Brain microvascular endothelial cell (primary cell): ENCODE measurements around the gene JTB.

Experiments used
- DNase-seq: peaks from one replicate; pipeline ENCODE4 v3.0.0-alpha.2; 2020
- H3K27ac ChIP-seq: fragments of 250-450 bp; sonication (Bioruptor Pico); 2 replicates; pipeline ENCODE4 v1.5.1; 2020; ENCODE audit warnings: mild to moderate bottlenecking, moderate library complexity
- H3K27me3 ChIP-seq: fragments of 250-450 bp; sonication (Bioruptor Pico); replicated peaks from 2 replicates; pipeline ENCODE4 v1.5.1; 2020; ENCODE audit warnings: mild to moderate bottlenecking
- H3K36me3 ChIP-seq: fragments of 250-450 bp; sonication (Bioruptor Pico); replicated peaks from 2 replicates; pipeline ENCODE4 v1.5.1; 2020; ENCODE audit warnings: mild to moderate bottlenecking
- H3K4me3 ChIP-seq: 2 replicates; pipeline ENCODE4 v1.5.1; 2011; ENCODE audit warnings: low read depth, mild to moderate bottlenecking, control low read depth, low read length, moderate library complexity
- CTCF ChIP-seq: IDR thresholded peaks from 2 replicates; pipeline ENCODE4 v1.5.1; 2011; ENCODE audit warnings: low read depth, mild to moderate bottlenecking, moderate library complexity, low read length, control low read depth, inconsistent platforms; ENCODE audit errors: missing control alignments
- in situ Hi-C: cut with HindIII; loops from 2 replicates; pipeline ENCODE4 v1.10.0; 2017; ENCODE audit warnings: low sequenced_read_pairs, low pct_ligation_motif_present

The JTB gene

GRCh38 chr1:153959454-153959853, 18.0 kb downstream of the JTB start:
- in situ Hi-C loops = no loop called here
- no peak overlapping the region for H3K27ac ChIP-seq
- no peak overlapping the region for H3K4me3 ChIP-seq
- DNase-seq = no peak
- no peak for TF ChIP-seq CTCF
- H3K36me3 ChIP-seq = peaks cover 2% of the 10 kb centered on the region
- no peaks in the 10 kb centered on the region for H3K27me3 ChIP-seq

GRCh38 chr1:153958961-153959260, 18.6 kb downstream of the JTB start:
- Histone ChIP-seq H3K4me3 (peak overlapping the region; percentile 20), H3K27ac (no peak overlapping the region)
- no peak for DNase-seq

GRCh38 chr1:153958111-153958960, 19.1 kb downstream of the JTB start, which contains the start of gene CRTC2:
CRTC2 (minus strand) TSS chr1:153958612; CDS start chr1:153958497, 115 bp downstream.
- peak; percentile 8 for TF ChIP-seq CTCF
- in situ Hi-C loops = no loop called here
- H3K36me3 ChIP-seq = peaks cover 9% of the 10 kb centered on the region
- no peaks in the 10 kb centered on the region for H3K27me3 ChIP-seq
- DNase-seq = peak; percentile 98
- peak within 1 kb of the TSS; percentile 72 for H3K27ac ChIP-seq
- H3K4me3 ChIP-seq = peak within 1 kb of the TSS; percentile 91

More at GRCh38 chr1:153958961-153959260, 18.6 kb downstream of the JTB start:
- H3K27me3 ChIP-seq = no peaks in the 10 kb centered on the region
- H3K36me3 ChIP-seq = peaks cover 6% of the 10 kb centered on the region
- no peak for TF ChIP-seq CTCF
- in situ Hi-C loops = no loop called here

DNA sequence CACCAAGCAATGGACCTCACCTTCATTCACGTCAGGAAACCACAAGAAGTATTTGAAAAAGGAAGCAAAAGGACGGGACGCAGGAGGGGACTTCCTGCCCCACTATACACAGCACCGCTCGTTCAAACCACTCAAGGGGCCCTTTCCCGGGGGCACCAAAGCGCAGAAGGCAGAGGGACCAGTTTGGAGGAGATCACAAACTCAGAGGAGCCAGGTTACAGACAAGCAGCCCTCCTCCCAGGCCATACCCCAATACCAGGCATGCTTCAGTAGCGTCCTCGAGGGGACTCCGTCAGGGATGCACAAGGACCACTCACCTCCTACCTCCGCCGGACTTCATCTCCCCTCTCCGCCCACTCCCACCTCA, 19.7 kb downstream of the JTB start:
- Histone ChIP-seq H3K4me3 (peak overlapping the region; percentile 91), H3K27me3 (no peaks in the 10 kb centered on the region), H3K36me3 (peaks cover 12% of the 10 kb centered on the region), H3K27ac (peak overlapping the region; percentile 72)
- no peak for DNase-seq
- TF ChIP-seq CTCF = no peak
- in situ Hi-C loops = no loop called here

GRCh38 chr1:153956997-153957715, 20.3 kb downstream of the JTB start:
- no peak for TF ChIP-seq CTCF
- peaks cover 18% of the 10 kb centered on the region for H3K36me3 ChIP-seq
- H3K4me3 ChIP-seq = peak overlapping the region; percentile 91
- H3K27me3 ChIP-seq = no peaks in the 10 kb centered on the region
- DNase-seq = no peak
- in situ Hi-C loops = no loop called here
- no peak overlapping the region for H3K27ac ChIP-seq
